ENCODE measurements around the gene PLEK.

The PLEK gene

GRCh38 chr2:68418855-68419254 lies 53.8 kb downstream of the PLEK start:
- Histone ChIP-seq H3K4me3 (replicated peaks; ENCODE audit: low read depth, low read length) (no peak overlapping the region), H3K27me3 (replicated peaks; ENCODE audit: control insufficient read depth, insufficient read depth, low read length) (no peaks in the 10 kb centered on the region), H3K36me3 (ENCODE audit: control insufficient read depth, insufficient read depth, low read length) (no peaks in the 10 kb centered on the region)
- no peak for TF ChIP-seq CTCF (IDR thresholded peaks at IDR 0.05; ENCODE audit: insufficient read depth, low read length, poor library complexity, severe bottlenecking)
- no peak for DNase-seq (ENCODE audit: extremely low read depth, insufficient read length)

GRCh38 chr2:68420254-68420910 lies 55.3 kb downstream of the PLEK start:
- no peaks in the 10 kb centered on the region for H3K36me3 ChIP-seq (ENCODE audit: control insufficient read depth, insufficient read depth, low read length)
- DNase-seq (ENCODE audit: extremely low read depth, insufficient read length), result no peak
- TF ChIP-seq CTCF (IDR thresholded peaks at IDR 0.05; ENCODE audit: insufficient read depth, low read length, poor library complexity, severe bottlenecking), result no peak
- no peak overlapping the region for H3K4me3 ChIP-seq (replicated peaks; ENCODE audit: low read depth, low read length)
- H3K27me3 ChIP-seq (replicated peaks; ENCODE audit: control insufficient read depth, insufficient read depth, low read length), result no peaks in the 10 kb centered on the region

GRCh38 chr2:68423966-68424650 lies 59.0 kb downstream of the PLEK start:
- peak; percentile 81 for DNase-seq (ENCODE audit: extremely low read depth, insufficient read length)
- Histone ChIP-seq H3K36me3 (ENCODE audit: control insufficient read depth, insufficient read depth, low read length) (no peaks in the 10 kb centered on the region), H3K27me3 (replicated peaks; ENCODE audit: control insufficient read depth, insufficient read depth, low read length) (no peaks in the 10 kb centered on the region), H3K4me3 (replicated peaks; ENCODE audit: low read depth, low read length) (no peak overlapping the region; the same call in 1 of the 2 replicates)
- TF ChIP-seq CTCF (IDR thresholded peaks at IDR 0.05; ENCODE audit: insufficient read depth, low read length, poor library complexity, severe bottlenecking), result no peak

- TF ChIP-seq CTCF (IDR thresholded peaks at IDR 0.05; ENCODE audit: insufficient read depth, low read length, poor library complexity, severe bottlenecking), result no peak
- H3K4me3 ChIP-seq (replicated peaks; ENCODE audit: low read depth, low read length), result no peak overlapping the region
- H3K27me3 ChIP-seq (replicated peaks; ENCODE audit: control insufficient read depth, insufficient read depth, low read length), result no peaks in the 10 kb centered on the region
- H3K36me3 ChIP-seq (ENCODE audit: control insufficient read depth, insufficient read depth, low read length), result no peaks in the 10 kb centered on the region
- DNase-seq (ENCODE audit: extremely low read depth, insufficient read length), result no peak
Measured at GRCh38 chr2:68425503-68425902, 60.4 kb downstream of the PLEK start.

- no peak for TF ChIP-seq CTCF (IDR thresholded peaks at IDR 0.05; ENCODE audit: insufficient read depth, low read length, poor library complexity, severe bottlenecking)
- Histone ChIP-seq H3K27me3 (replicated peaks; ENCODE audit: control insufficient read depth, insufficient read depth, low read length) (no peaks in the 10 kb centered on the region), H3K36me3 (ENCODE audit: control insufficient read depth, insufficient read depth, low read length) (no peaks in the 10 kb centered on the region), H3K4me3 (replicated peaks; ENCODE audit: low read depth, low read length) (no peak overlapping the region)
- DNase-seq (ENCODE audit: extremely low read depth, insufficient read length), result no peak
Measured at GRCh38 chr2:68426446-68426845, 61.4 kb downstream of the PLEK start.

Measured in GM06990 (cell line).